Uterus (tissue), 2 donors: Measurements from ENCODE around the gene TAL1.
A peak's percentile ranks its signal among the peaks of the same experiment; 100 is the strongest.

Experiments
- CTCF ChIP-seq, 4 experiments: fragments of 200-600 bp in 2 of 4; fragments of 450-650 bp in 2 of 4; sonication (generic) in 2 of 4; IDR thresholded peaks; one replicate each; pipeline ENCODE4 v1.5.1; 2016 to 2019; ENCODE audit warnings: antibody characterized with exemption in 4 of 4, mild to moderate bottlenecking in 2 of 4, moderate library complexity in 1 of 4
- POLR2A ChIP-seq, 2 donors: fragments of 450-650 bp; IDR thresholded peaks; one replicate each; pipeline ENCODE4 v1.6.1; 2016; ENCODE audit warnings: antibody characterized with exemption in 2 of 2, mild to moderate bottlenecking in 1 of 2, moderate library complexity in 1 of 2

GRCh38 chr1:47211796-47212269 lies 20.2 kb downstream of the TAL1 start:
- TF ChIP-seq CTCF (IDR thresholded peaks at IDR 0.05) (no peak), POLR2A (IDR thresholded peaks at IDR 0.05) (peak; percentile 11 to 45)
